GM19238 (cell line): ENCODE results near the gene UQCR11.
"Not testable (repeated sequence)": the region's sequence is repeated elsewhere in the genome, so short reads cannot be mapped to it uniquely, and the experiment has no call there.

Experiments
- DNase-seq: peaks from one replicate; pipeline ENCODE4 v3.0.0; 2011; ENCODE audit warnings: low spot score; ENCODE audit not compliant: insufficient read length

Gene UQCR11

DNA sequence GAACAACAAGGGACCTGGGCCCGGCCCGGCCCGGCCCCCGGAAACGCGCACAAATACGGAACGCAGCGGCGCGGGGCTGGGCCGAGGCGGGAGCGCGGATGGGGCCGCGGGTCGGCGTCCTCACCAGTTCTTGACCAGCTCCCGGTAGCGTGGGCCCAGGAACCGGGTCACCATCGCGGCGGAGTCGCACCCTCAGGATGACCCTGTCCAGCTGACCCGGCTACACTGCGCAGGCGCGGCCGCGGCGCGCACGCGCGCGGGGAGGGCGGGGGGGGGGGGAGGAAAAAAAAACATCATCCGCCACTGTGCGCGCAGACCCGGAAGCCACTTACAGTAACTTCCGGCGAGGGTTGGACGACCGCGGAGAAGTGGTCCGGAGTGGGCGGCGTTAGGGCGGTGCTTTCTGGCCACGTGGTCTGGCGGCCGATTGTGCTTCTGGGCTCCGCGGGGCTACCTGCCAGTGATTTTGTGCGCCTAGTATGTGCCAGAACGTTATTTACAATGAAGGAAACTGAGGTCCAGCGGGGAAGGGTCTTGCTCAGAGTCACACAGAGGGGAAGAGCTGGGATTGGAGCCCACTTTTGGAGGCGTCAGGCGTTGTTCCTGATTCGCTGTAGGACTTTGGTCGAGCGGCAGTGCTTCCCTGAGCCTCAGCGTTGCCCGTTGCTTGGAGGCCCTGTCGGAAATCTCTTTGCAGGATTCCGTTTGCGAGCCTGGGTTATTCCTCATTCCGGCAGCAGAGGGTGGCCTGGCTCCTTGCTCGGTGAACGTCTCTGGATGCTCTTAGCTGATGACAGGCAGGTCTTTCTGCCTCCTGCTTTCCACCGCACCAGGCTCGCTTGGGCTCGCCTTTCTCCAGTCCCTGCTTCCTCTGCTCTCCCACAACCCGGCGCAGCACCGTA lies at the start of gene UQCR11:
Gene UQCR11 (minus strand): TSS at position 227 of the 902 bp plus-strand sequence. CDS start 53 bp downstream, at position 174.
- DNase-seq: peak; percentile 97

DNA sequence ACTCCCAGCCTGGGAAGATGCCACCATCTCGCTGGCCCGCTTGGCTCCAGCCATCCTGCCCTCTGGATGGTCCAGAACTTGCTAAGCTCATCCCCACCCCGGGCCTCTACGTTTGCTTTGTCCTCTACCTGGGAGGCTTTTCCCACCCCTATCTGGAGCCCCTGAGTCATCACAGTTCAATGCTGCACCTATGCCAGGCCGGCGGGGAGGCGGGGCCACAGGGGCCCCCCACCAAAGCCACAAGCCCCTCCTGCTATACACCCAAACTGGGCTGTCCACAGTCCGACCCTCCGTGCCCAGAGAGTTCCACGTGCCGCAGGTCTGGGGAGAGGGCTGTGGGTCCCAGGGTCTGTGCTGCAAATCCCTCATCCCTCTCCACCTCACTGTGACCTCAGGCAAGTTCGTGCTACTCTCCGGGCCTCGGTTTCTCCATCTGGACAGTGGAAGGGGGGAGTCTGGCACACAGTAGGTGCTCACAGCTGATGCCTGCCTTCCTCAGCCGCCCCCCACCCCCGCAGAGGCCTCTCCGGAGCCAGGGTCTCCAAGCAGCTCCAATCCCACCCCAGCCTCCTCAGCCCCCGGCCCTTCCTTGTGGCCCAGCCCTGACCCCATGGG lies 49.0 kb upstream of the UQCR11 start:
- DNase-seq: no peak

DNA sequence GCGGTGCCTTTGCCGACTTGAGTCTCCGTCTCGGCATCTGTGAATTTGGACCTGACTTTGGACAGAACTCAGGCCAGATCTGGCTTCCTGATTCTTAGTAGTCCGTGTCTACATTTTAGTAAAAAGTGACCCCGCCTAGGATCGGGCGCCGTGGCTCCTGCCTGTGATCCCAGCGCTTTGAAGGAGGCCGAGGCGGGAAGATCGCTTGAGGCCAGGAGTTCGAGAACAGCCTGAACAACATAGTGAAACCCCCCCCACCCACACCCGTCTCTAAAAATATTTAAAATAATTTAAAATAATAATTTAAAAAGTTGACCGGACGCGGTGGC lies 48.0 kb upstream of the UQCR11 start:
- DNase-seq: no peak

DNA sequence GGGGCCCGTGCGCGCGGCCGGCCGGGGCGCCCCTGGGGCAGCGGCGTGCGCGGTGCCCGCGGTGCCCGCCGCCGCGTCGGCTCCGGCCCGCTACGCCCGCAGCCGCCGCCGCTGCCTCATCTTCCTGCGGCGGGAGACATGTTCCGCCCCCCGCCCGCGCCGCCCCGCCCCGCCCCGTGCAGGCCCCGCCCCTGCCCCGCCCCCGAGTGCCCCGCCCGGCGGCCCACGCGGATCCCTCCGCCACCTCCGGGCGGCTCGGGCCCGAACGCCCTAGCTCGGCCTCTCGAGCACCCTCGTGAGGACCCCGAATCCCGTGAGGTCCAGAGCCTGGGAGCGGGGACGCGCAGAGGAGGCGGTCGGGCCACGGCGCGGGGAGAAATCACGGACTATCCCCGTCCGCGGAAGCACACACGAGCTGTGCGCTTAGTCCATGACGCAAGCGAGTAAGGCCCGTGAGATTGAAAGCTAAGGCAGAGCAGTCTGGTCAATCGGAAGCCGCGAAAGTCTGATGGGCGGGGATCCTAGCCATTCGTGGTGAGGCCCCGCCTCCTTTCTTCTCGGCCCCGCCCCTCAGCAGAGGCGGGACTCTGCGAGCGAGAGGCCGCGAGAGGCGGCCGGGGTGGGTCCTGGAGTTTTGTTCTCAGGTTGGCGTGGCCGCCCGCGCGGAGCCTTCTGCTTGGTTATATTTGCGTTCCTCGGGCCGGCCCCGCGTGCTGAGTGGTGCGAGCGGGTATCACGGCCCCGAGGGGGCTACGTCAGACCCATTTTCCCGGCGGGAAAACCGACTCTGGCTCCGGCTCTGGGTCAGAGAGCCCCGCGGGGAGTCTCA lies 47.4 kb upstream of the UQCR11 start, which contains the start of gene TCF3:
Gene TCF3 (minus strand): TSS at position 145 of the 829 bp plus-strand sequence. CDS start 2,367 bp downstream, outside the sequence.
- peak; percentile 98 for DNase-seq

DNA sequence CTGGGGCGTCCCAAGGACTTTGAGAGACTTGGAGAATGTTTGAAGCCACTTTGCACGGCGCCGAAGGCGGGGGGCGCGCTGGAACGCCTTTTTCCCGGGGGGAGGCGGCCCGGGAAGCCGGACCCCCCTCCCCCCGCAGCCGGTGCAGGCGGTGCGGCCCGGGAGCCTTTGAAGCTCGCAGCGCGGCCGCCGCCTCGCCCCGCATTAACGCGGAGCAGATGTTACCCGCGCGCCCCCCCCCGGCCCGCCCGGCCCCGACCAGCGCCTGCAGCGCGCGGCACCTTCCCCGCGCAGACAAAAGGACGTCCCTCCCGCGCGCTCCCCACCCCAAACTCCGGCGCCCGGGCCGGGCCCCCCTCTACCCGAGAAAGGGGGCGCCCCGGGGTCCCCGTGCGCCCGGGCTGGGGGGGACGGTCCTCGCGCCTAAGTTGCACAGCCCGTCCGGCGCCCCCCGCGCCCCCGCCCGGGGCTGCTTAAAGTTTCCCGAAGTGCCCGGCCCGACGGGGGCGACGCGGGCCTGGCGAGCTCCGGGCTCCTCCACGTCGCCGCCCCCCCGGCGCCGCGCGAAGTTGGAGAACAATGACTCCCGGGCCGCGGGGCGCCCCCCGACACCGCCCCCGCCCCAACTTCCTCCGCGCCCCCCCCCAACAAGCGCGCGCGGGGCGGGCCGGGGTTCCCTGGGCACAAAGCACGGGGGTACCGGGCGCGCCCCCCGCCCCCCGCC lies 46.5 kb upstream of the UQCR11 start:
- peak; percentile 46 for DNase-seq

DNA sequence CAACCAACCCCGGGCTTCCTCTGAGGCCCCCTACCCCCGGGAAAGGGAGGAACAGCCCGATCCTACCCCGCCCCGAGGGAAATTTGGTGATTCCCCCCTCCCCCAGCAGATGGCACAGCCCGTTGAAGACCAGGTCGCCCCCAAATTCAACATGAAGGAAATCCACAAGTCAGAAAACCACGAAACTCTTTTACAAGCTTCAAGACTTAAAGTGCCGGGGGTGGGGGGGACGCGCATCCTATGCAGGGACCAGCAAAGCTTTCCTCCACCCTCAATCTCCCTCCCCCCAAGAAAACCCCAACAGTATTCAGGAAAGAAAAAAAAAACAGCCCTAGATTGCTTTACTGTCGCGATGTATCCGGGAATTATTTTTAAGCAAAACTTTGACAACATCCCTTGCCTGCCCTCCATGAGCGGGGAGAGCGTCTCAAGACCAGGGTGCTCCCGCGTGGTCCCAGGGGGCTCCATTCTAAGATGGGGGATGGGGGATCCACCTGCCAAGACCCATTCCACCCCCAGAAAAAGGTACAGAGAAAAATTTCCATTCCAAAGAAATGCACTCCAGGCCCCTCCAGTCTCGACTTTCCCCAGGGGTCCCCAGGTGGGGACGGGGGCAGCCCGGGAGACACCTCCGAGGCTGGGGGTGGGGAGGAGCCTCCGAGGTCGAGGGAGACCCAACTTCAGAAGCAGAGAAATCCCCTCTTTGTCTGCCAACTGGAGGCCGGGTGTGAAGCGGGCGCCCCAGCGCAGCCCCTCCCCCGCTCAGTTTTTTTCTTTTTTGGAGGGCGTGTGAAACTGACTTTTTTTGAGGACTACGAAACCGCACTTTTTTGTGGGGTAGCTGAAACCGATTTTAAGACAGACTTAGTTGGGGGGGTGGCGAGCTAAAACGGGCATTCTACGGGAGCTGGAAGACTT lies 45.6 kb upstream of the UQCR11 start:
- DNase-seq: peak; percentile 68

DNA sequence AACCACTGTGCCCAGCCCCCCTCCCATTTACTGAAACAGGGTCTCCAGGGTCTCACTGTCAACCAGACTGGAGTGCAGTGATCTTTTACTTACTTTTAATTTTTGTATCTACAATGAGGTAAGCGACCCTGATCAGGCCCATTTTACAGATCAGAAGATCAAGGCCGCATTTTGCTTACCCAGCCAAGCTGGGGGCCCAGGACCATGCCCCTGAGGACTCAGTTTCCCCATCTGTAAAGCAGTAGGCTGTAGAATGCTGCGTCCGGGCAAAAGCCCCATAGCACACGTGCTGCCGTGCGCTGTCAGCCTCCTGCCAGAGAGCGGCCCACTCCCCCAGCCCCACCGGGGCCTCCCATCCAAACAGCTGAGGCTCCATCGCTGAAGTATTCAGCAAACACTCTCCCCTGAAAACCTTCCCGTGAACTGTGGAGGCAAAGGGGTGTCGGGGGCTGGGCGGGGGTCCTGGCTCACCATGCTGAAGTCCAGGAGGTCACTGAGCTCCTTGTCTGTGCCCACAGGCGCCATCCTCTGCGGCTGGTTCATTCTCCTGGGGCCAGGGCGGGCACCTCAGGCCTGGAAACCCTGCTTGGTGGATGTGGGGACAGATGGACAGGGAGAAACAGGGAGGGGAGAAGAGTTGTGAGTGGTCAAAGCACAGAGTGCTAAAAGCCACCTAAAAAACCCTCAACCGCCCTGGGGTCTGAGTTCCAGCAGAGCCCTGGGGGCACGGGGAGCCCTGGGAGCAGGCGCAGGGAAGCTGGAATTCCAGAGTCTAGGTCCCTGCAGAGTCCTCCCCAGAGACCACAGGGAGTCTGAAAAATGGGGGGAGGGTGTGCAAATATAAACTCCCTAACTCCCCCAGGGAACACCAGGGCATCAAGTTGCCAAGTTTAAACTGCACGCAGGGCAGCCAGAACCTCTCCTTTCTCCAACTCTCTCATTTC lies 44.7 kb upstream of the UQCR11 start:
- no peak for DNase-seq

DNA sequence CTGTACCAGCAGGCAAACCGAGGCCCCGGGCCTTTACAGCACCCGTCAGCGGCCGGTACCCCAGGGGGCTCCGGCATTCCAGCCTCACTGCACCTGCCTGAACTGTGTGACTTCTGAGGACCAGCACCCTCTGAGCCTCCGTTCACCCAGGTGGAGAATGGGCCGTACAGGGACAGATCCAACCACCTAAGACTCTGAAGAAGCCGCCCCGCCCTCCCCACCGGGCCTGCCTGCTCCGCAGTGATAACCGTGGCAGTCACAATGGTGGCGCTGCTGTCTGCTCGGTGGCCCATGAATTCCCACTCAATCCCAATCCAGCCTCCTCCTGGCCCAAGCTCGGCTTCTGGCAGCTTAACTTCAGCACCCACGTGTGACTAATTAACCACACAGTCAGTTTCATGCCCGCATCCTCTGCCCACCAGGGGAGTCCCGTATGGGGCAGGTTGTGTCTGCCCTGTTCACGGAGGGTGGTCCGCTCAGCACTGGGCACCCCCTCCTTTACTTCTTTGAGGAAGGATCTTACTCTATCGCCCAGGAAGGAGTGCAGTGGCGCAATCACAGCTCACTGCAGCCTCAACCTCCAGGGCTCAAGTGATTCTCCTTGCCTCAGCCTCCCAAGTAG lies 43.8 kb upstream of the UQCR11 start:
- peak; percentile 42 for DNase-seq

DNA sequence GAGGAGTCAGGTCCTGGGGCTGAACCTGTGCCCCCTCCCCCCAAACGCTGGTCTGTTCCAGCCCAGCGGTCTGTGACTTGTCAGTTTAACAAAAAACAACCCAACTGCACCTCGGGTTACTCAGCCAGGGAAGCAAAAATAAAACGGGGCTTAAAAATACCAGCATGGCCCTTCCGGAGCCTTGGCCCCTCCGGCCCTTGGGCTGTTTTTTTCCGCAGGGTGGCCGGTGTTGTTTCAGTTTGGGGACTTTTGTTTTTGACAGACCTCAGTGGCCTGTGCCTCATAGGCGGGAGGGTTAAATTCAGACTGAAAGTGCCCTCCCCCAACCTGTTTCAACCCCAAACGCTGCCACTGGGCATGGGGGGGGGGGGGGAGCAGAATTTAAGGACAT lies 43.2 kb upstream of the UQCR11 start:
- peak; percentile 83 for DNase-seq

DNA sequence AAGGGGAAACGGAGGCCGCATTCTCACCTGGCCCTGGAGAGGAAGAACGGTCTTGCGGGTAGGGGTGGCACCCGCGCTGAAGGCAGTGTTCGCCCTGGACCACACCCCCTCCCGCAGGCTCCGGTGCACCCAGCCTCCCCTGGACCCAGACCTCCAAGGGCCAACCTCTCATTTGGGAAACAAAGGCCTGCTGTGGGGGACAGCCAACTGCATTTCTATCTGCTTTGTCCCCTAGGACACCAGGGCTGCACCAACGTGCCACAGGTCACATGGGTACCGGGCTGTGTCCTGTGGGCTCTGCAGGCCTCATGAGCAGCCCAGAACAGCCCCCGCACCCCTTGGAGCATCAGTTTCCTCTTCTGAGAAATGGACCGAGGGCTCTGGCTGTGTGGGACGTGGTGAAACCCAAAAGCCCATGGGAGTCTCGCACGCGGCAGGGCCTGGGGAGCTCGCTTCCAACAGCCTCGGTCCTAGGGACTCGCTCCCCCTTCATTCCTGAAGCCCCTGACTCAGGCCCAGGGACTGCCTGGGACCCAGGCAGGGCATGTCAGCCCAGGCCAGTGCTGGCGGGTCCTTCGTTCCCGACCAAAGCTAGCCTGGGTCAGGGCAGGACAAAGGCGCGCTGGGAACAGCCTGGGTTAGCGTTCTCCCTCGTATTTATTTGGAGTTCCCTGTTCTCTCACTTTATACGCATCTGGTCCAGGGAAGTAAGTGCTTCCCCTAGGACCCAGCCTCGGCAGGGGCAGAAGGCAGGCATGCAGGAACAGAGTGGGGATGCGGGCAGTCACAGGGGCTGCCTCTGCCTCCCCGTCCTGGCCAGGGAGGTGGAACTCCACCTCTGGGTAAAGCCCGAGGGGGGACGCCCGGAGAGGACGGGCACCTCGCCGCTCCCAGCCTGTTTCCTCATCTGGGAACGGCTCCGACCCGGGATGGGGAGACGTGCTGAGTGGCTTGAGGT lies 42.5 kb upstream of the UQCR11 start:
- DNase-seq: no peak

DNA sequence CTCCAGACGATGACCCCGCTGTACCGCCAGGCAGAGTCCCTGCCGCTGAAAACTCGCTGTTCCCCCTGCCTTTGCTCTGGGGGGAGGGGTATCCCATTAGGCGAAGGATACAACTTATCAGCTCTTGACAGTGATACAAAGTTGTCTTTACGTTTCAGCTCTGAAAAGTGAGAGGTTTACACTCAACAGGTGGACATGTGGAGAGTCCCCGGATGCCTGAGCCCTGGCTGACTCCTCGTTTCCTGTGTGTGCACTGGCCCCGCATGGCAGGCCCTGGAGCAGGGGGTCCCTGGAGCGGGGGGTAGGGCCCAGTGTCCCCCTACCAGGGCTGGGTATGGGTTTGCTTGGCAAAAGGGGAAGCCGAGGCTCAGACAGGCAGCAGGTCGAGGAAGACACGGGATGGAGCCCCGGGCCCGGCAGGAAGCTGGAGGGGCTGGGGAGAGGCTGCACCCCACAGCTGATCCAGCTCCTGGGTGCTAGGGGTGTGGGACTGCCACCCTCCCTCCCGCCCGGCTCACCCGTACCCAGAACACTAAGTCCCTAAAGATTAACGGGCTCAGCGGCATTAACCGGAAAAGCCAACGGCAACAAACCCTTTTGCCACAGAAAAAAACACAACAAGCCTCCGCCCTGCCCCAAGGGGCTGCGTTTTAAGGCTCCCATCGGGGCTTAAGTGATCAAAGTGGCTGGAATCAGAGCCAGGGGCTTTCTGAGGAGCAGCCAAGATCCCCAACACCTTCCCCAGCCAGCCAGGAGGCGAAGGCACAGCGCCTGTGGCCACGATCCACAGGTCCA lies 41.6 kb upstream of the UQCR11 start:
- DNase-seq: no peak

DNA sequence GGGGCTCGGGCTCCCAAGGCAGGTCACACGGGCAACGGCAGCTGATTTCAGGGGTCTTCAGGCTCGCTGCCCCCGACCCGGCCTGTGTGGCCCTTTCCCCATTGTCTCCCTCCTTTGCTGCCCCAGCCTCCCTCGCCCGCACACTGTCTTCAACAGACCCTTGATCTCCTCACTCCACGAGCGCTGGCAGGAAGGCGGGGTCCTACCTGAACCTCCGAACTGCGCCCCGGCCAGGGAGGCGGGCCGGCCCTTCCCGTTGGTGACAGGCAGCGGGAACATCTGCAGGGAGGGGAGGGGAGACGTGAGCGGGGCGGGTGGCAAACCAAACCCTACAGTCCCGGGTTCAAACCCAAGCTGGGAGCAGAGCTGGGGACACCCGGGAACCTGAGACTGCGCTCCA lies 40.9 kb upstream of the UQCR11 start:
- no peak for DNase-seq

DNA sequence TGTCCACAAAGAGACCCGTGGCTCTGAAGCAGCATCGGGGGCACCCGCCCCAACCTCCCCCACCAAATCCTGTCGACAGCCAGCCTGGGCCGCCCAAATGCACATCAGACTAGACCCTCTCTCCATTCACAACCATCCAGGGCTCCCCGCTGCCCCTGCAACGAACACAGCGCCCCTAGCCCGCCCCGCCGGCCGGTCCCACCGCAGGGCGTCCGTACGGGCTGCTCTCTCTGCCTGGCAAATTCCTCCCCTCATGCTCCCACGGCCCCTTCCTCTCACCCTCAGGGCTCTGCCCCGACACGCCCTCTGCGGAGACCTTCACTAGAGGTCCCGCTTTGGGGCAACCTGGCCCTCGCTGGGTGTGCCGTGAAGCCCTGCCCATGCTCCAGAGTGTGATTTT lies 40.0 kb upstream of the UQCR11 start:
- DNase-seq: no peak

DNA sequence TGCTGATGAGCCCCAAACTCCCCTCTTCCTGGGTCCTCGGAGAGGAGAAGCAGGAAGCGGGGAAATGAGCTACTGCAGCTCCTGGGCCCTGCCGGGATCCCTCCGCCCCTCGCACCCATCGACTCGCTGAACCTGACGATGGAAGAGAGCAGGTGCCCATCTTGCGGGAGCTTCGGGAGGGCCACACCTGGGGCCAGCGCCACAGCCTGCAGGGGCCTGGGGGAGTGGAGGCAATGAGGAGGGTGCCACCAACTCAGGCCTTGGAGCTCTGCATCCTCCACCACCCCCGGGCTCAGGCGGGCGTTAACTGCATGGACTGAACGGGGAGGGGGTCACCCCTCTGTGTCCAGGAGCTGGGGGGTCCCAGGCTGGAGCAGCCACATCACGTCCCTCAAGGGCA lies 38.8 kb upstream of the UQCR11 start:
- DNase-seq: no peak

DNA sequence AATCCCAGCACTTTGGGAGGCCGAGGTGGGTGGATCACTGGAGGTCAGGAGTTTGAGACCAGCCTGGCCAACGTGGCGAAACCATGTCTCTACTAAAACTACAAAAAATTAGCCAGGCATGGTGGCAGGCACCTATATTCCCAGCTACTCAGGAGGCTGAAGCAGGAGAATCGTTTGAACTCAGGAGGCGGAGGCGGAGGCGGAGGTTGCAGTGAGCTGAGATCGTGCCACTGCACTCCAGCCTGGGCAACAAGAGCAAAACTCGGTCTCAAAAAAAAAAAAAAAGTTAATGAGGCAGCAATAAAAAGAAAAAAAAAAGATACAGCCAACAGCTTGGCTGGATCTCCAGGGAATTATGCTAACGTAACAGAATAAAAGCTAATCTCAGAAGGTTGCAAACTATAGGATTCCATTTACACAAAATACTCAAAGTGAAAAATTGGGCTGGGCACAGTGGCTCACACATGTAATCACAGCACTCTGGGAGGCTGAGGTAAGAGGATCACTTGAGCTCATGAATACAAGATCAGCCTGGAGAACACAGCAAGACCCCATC lies 35.7 kb upstream of the UQCR11 start:
- not testable (repeated sequence) for DNase-seq
